HepG2 (cell line): Measurements from ENCODE around the gene CD96. TPM values are rescaled to one million over a fixed set of nuclear protein-coding genes. Genes with fewer than 3 reads are reported as not detected.

ENCODE experiments used
- ATAC-seq: fragments of 200-7000 bp; cut with Tn5 transposase; 3 replicates; pipeline ENCODE4 v1.9.1; 2020; ENCODE audit warnings: mild to moderate bottlenecking, moderate library complexity
- BruUV-seq: library from RNA; stranded (reverse); fragments of 400-500 nt; replicated peaks from 2 replicates; lab custom pipeline; 2021; lab: Mats Ljungman, UMichigan
- CTCF ChIA-PET: fragments of 300-600 bp; formaldehyde crosslinking; extraction: SDS; loops from one replicate; lab custom pipeline; 2021; ENCODE audit warnings: low total read pairs, inconsistent platforms, low intra/inter-chr PET ratio; lab: Yijun Ruan, JAX
- POLR2A ChIA-PET: fragments of 350-600 bp; sonication (Branson Sonifier 250); formaldehyde crosslinking; loops from one replicate; lab custom pipeline; 2020; ENCODE audit warnings: antibody characterized with exemption, inconsistent platforms; lab: Yijun Ruan, JAX
- DNase-seq: peaks from one replicate; pipeline ENCODE4 v3.0.0-alpha.2; 2015; ENCODE audit warnings: low spot score
- FAIRE-seq: peaks from 3 replicates; lab custom pipeline; 2011; peaks lifted over from hg19 to GRCh38; lab: Jason Lieb, UNC
- H2AFZ ChIP-seq: one replicate; pipeline ENCODE4 v1.6.1; 2011; ENCODE audit warnings: low read length, inconsistent platforms
- H3K27ac ChIP-seq: fragments of 300-600 bp; 3 replicates; pipeline ENCODE4 v1.8.0; 2011; ENCODE audit warnings: mixed run types, mild to moderate bottlenecking, mixed read lengths, low read length, inconsistent platforms; ENCODE audit not compliant: insufficient read depth; ENCODE audit errors: extremely low read length
- H3K27me3 ChIP-seq, 2 experiments: fragments of 200-600 bp in 1 of 2; 2 replicates in 1 of 2; 3 replicates in 1 of 2; pipeline versions ENCODE4 v1.6.0 to v1.8.0; 2011; ENCODE audit warnings: low read length in 2 of 2, mild to moderate bottlenecking in 2 of 2, moderate library complexity in 2 of 2, inconsistent platforms in 1 of 2; ENCODE audit not compliant: insufficient read depth in 2 of 2, control insufficient read depth in 1 of 2
- H3K36me3 ChIP-seq, 2 experiments: fragments of 200-600 bp in 1 of 2; replicated peaks in 1 of 2; 2 replicates in 1 of 2; 3 replicates in 1 of 2; pipeline versions ENCODE4 v1.5.1 to v1.8.0; 2011; ENCODE audit warnings: low read length in 2 of 2, inconsistent platforms in 1 of 2; ENCODE audit not compliant: insufficient read depth in 2 of 2, control insufficient read depth in 1 of 2
- H3K4me1 ChIP-seq: 2 replicates; pipeline ENCODE4 v1.5.1; 2012; ENCODE audit warnings: low read length, inconsistent platforms; ENCODE audit not compliant: insufficient read depth
- H3K4me2 ChIP-seq: 2 replicates; pipeline ENCODE4 v1.6.0; 2011; ENCODE audit warnings: low read depth, low read length, inconsistent platforms
- H3K4me3 ChIP-seq, 3 experiments: fragments of 200-600 bp in 1 of 3; sonication (generic), shearing (Covaris generic) in 1 of 3; replicated peaks in 1 of 3; 2 replicates each; pipeline ENCODE4 v1.5.1; 2011 to 2016; ENCODE audit warnings: low read length in 3 of 3, inconsistent platforms in 2 of 3, low read depth in 2 of 3, mild to moderate bottlenecking in 2 of 3, control low read depth in 1 of 3, mixed read lengths in 1 of 3; ENCODE audit not compliant: insufficient read depth in 1 of 3
- H3K79me2 ChIP-seq: one replicate; pipeline ENCODE4 v1.6.1; 2011; ENCODE audit warnings: low read length, inconsistent platforms; ENCODE audit not compliant: insufficient read depth
- H3K9ac ChIP-seq: 2 replicates; pipeline ENCODE4 v1.6.0; 2011; ENCODE audit warnings: mild to moderate bottlenecking, low read depth, low read length, inconsistent platforms; ENCODE audit not compliant: insufficient read depth
- H3K9me3 ChIP-seq: 2 replicates; pipeline ENCODE4 v1.5.1; 2012; ENCODE audit warnings: mild to moderate bottlenecking, low read length
- H4K20me1 ChIP-seq: 2 replicates; pipeline ENCODE4 v1.6.0; 2011; ENCODE audit warnings: inconsistent platforms, mild to moderate bottlenecking, low read length, moderate library complexity; ENCODE audit not compliant: insufficient read depth
- ATM ChIP-seq: fragments of 450-650 bp; IDR thresholded peaks from 2 replicates; pipeline ENCODE4 v1.7.1; 2017; ENCODE audit warnings: mild to moderate bottlenecking, borderline replicate concordance
- CREBL2 ChIP-seq: sonication (generic); formaldehyde crosslinking; IDR thresholded peaks from 2 replicates; pipeline ENCODE4 v1.8.1; 2023; ENCODE audit warnings: missing genetic modification reagents, mild to moderate bottlenecking, borderline replicate concordance
- DR1 ChIP-seq: sonication (generic); formaldehyde crosslinking; IDR thresholded peaks from 2 replicates; pipeline ENCODE4 v1.8.0; 2021; ENCODE audit warnings: mild to moderate bottlenecking, missing genetic modification reagents, inconsistent platforms
- MIXL1 ChIP-seq: IDR thresholded peaks from 2 replicates; pipeline ENCODE4 v1.6.1; 2016
- NFIC ChIP-seq: IDR thresholded peaks from 2 replicates; pipeline ENCODE4 v1.6.1; 2012; ENCODE audit warnings: mild to moderate bottlenecking, low read length, inconsistent platforms
- REL ChIP-seq: sonication (generic); formaldehyde crosslinking; conservative IDR thresholded peaks from 2 replicates; pipeline ENCODE4 v1.8.0; 2022; ENCODE audit warnings: mild to moderate bottlenecking, missing genetic modification reagents, moderate library complexity
- SMARCE1 ChIP-seq: fragments of 450-650 bp; IDR thresholded peaks from 2 replicates; pipeline ENCODE4 v1.6.1; 2017; ENCODE audit warnings: borderline replicate concordance
- SUZ12 ChIP-seq: fragments of 150-350 bp; IDR thresholded peaks from 2 replicates; pipeline ENCODE4 v1.6.1; 2014; ENCODE audit warnings: low read depth, low read length
- ZNF232 ChIP-seq: sonication (generic); formaldehyde crosslinking; IDR thresholded peaks from 2 replicates; pipeline ENCODE4 v1.4.0; 2020; ENCODE audit warnings: missing genetic modification reagents, borderline replicate concordance
- ZNF382 ChIP-seq: sonication (generic); formaldehyde crosslinking; IDR thresholded peaks from 2 replicates; pipeline ENCODE4 v1.5.0; 2020; ENCODE audit warnings: missing genetic modification reagents, mild to moderate bottlenecking, borderline replicate concordance
- ZNF629 ChIP-seq: sonication (generic); formaldehyde crosslinking; conservative IDR thresholded peaks from 2 replicates; pipeline ENCODE4 v1.5.0; 2020; ENCODE audit warnings: missing genetic modification reagents
- ZNF775 ChIP-seq: sonication (generic); formaldehyde crosslinking; IDR thresholded peaks from 2 replicates; pipeline ENCODE4 v1.4.0; 2020; ENCODE audit warnings: missing genetic modification reagents, mild to moderate bottlenecking, moderate library complexity, borderline replicate concordance
- ZNF792 ChIP-seq: IDR thresholded peaks from 2 replicates; pipeline ENCODE4 v1.6.1; 2016
- ZUFSP ChIP-seq: sonication (generic); formaldehyde crosslinking; IDR thresholded peaks from 2 replicates; pipeline ENCODE4 v1.9.0; 2021; ENCODE audit warnings: missing genetic modification reagents, mild to moderate bottlenecking, borderline replicate concordance
- WGBS: methylation state at CpG from one replicate; pipeline ENCODE4 v1.1.6; 2017; ENCODE audit warnings: low lambda C conversion rate; 5-methylcytosine and 5-hydroxymethylcytosine counted together
- in situ Hi-C: cut with HindIII; loops from 2 replicates; pipeline ENCODE4 v1.10.0; 2017; ENCODE audit warnings: low pct_unique_long_range_greater_than_20kb; ENCODE audit not compliant: extremely low pct_ligation_motif_present
- intact Hi-C: fragments of 100-400 bp; cut with micrococcal nuclease; formaldehyde crosslinking; loops from one replicate; pipeline ENCODE4 v1.10.0; 2022; ENCODE audit not compliant: unreplicated experiment
- polyA plus RNA-seq, 8 experiments: library from polyadenylated mRNA; depleted of rRNA in 3 of 8; stranded (reverse) in 7 of 8; unstranded in 1 of 8; fragments of >200 nt; fragmentation: Illumina TruSeq in 4 of 8; extraction: Trizol in 4 of 8; gene quantifications; 2 replicates each; pipeline versions ENCODE4 v1.2.1 to v1.2.3, GENCODE V29; 2011 to 2016; ENCODE audit warnings: low read depth in 4 of 8, missing spikeins in 1 of 8, mixed read lengths in 1 of 8; ENCODE audit not compliant: insufficient read depth in 1 of 8
- total RNA-seq, 5 experiments: library from RNA; depleted of rRNA; stranded (reverse); fragments of >200 nt; fragmentation: Illumina TruSeq; extraction: Trizol; gene quantifications; 2 replicates each; pipeline ENCODE4 v1.2.3, GENCODE V29; 2016; ENCODE audit warnings: low read depth in 1 of 5

Gene CD96
- total and polyA plus RNA-seq, 2 of the 13 experiments (the other 11 are each of a cell fraction or from before 2014, with no cell fraction given): not detected

GRCh38 chr3:111601810-111602209 lies 59.8 kb downstream of the CD96 start (continued):
- no peak for TF ChIP-seq ZUFSP (CRISPR knock-in tag)
- TF ChIP-seq SMARCE1: no peak

- Histone ChIP-seq H3K27me3 (no peaks in the 10 kb centered on the region; a peak in 1 of 5 replicates), H3K9ac (no peak overlapping the region), H3K4me2 (no peak overlapping the region), H3K79me2 (no peaks in the 10 kb centered on the region), H3K4me1 (no peaks in the 10 kb centered on the region), H4K20me1 (no peaks in the 10 kb centered on the region), H2AFZ (no peak overlapping the region), H3K9me3 (no peaks in the 10 kb centered on the region), H3K27ac (no peak overlapping the region), H3K4me3 (no peak overlapping the region), H3K36me3 (no peaks in the 10 kb centered on the region)
- DNase-seq (no peak), ATAC-seq (no peak), FAIRE-seq (no peak)
- ChIA-PET POLR2A (no interaction called here), CTCF (no interaction called here)
- BruUV-seq: no TSS peak
- intact Hi-C loops (no loop called here), in situ Hi-C loops (no loop called here)
- TF ChIP-seq REL (CRISPR knock-in tag) (no peak), CREBL2 (CRISPR knock-in tag) (no peak), ZNF792 (no peak), ZNF232 (CRISPR knock-in tag) (no peak), NFIC (no peak), ATM (no peak), ZNF382 (no peak), DR1 (CRISPR knock-in tag) (no peak), MIXL1 (CRISPR knock-in tag) (no peak), ZNF775 (CRISPR knock-in tag) (no peak), ZNF629 (CRISPR knock-in tag) (no peak), SUZ12 (no peak)
- WGBS: 24% methylated on average over 1 of the region's 1 CpG
Measured at GRCh38 chr3:111603679-111604078, 61.7 kb downstream of the CD96 start.
